ENCODE results near the gene FOXD1. TPM values are rescaled to one million over a fixed set of nuclear protein-coding genes. Genes with fewer than 3 reads are reported as not detected.

The FOXD1 gene
- total RNA-seq: 13.9 TPM

DNA sequence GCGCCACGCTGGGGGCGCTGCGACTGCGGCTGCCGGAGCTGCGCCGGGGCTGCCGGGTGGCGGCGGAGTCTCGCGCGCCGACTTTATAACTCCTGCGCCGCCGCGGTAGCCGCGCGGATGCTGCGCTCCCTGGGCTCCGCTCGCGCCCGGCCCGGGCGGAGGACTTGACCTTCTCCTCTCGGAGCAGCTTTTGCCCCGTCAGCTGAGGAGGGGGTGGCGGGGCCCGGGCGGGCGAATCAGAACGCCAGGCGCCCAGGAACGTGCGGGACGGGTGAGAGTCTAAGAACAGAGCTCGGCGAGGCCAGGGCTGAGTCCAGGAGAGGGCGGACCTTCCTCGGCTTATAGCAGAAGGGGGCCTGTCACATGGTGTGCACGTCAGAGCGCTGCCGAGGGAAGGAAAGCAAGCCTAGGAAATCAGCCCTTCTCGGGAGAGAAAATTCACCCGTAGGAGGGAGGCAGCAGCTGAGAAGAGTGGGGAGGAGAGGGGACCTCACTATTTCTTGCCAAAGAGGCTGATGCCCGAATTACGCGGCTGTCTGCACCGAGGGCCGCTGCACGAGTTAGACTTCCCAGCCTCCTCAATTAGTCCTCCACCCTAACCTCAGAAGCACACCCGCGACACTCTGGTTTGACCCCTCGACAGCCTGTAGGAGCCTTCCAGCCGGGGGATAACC, at the start of gene FOXD1:
TSS of gene FOXD1 (minus strand) at position 315 of the 674 bp plus-strand sequence. CDS start 415 bp downstream, outside the sequence.

Other genes with a start within 250 kb of the FOXD1 start
- gene BTF3, start 49.7 kb upstream of the FOXD1 start, total RNA-seq: 498 TPM
- gene ANKRA2, start 116.9 kb upstream of the FOXD1 start, total RNA-seq: 44.4 TPM
- 18.8 TPM for gene UTP15, start 117.0 kb upstream of the FOXD1 start, total RNA-seq
- 63.9 TPM for gene ARHGEF28, start 177.4 kb upstream of the FOXD1 start, total RNA-seq

Data from metanephros (tissue), 1 donor.